IPS-NIHi11 (cell line): ENCODE data around the gene KCNQ5.
A peak's percentile ranks its signal among the peaks of the same experiment; 100 is the strongest.

Experiments
- DNase-seq: peaks from one replicate; pipeline ENCODE4 v3.0.0; 2012; ENCODE audit warnings: mixed read lengths, low spot score

The KCNQ5 gene

GRCh38 chr6:72742001-72742673 lies 120.3 kb downstream of the KCNQ5 start:
- DNase-seq: no peak

GRCh38 chr6:72746276-72746675 lies 124.4 kb downstream of the KCNQ5 start:
- no peak for DNase-seq

GRCh38 chr6:72748759-72749158 lies 126.9 kb downstream of the KCNQ5 start:
- DNase-seq: no peak

- no peak for DNase-seq
These were observed 133.9 kb downstream of the KCNQ5 start for GRCh38 chr6:72755752-72756151.

GRCh38 chr6:72757048-72757447 lies 135.2 kb downstream of the KCNQ5 start:
- no peak for DNase-seq

GRCh38 chr6:72757926-72758325 lies 136.1 kb downstream of the KCNQ5 start:
- DNase-seq: no peak

- DNase-seq: no peak
These were observed 137.0 kb downstream of the KCNQ5 start for GRCh38 chr6:72758901-72759300.

GRCh38 chr6:72760114-72760793 lies 138.4 kb downstream of the KCNQ5 start:
- DNase-seq: no peak

- DNase-seq: no peak
These were observed 139.9 kb downstream of the KCNQ5 start for GRCh38 chr6:72761761-72762160.

- no peak for DNase-seq
These were observed 147.7 kb downstream of the KCNQ5 start for GRCh38 chr6:72769459-72770125.

GRCh38 chr6:72770959-72771358 lies 149.1 kb downstream of the KCNQ5 start:
- no peak for DNase-seq

GRCh38 chr6:72776456-72776855 lies 154.6 kb downstream of the KCNQ5 start:
- no peak for DNase-seq

- no peak for DNase-seq
These were observed 159.8 kb downstream of the KCNQ5 start for GRCh38 chr6:72781624-72782023.

GRCh38 chr6:72783035-72783434 lies 161.2 kb downstream of the KCNQ5 start:
- DNase-seq: no peak

GRCh38 chr6:72783666-72784065 lies 161.8 kb downstream of the KCNQ5 start:
- DNase-seq: no peak

GRCh38 chr6:72784071-72784470 lies 162.2 kb downstream of the KCNQ5 start:
- no peak for DNase-seq

- no peak for DNase-seq
These were observed 162.7 kb downstream of the KCNQ5 start for GRCh38 chr6:72784581-72784980.

- peak; percentile 34 for DNase-seq
These were observed 165.6 kb downstream of the KCNQ5 start for GRCh38 chr6:72787391-72788031.

- no peak for DNase-seq
These were observed 166.3 kb downstream of the KCNQ5 start for GRCh38 chr6:72788188-72788587.

- no peak for DNase-seq
These were observed 167.3 kb downstream of the KCNQ5 start for GRCh38 chr6:72789145-72789544.

GRCh38 chr6:72792692-72793091 lies 170.8 kb downstream of the KCNQ5 start:
- DNase-seq: no peak

- DNase-seq: no peak
These were observed 172.0 kb downstream of the KCNQ5 start for GRCh38 chr6:72793641-72794395.
